MM.1S (cell line): ENCODE measurements around the gene SYT15B.
"Not testable (repeated sequence)": the region's sequence is repeated elsewhere in the genome, so short reads cannot be mapped to it uniquely, and the experiment has no call there.

ENCODE experiments used
- CTCF ChIP-seq: fragments of 300-600 bp; sonication (generic); IDR thresholded peaks from 2 replicates; pipeline ENCODE4 v1.5.1; 2016; ENCODE audit warnings: antibody characterized with exemption, low read length, mixed read lengths
- EZH2 ChIP-seq: fragments of 300-600 bp; sonication (generic); optimal IDR thresholded peaks from 2 replicates; pipeline ENCODE3; 2017; ENCODE audit warnings: low read depth, mild to moderate bottlenecking, antibody characterized with exemption, low read length, mixed read lengths

DNA sequence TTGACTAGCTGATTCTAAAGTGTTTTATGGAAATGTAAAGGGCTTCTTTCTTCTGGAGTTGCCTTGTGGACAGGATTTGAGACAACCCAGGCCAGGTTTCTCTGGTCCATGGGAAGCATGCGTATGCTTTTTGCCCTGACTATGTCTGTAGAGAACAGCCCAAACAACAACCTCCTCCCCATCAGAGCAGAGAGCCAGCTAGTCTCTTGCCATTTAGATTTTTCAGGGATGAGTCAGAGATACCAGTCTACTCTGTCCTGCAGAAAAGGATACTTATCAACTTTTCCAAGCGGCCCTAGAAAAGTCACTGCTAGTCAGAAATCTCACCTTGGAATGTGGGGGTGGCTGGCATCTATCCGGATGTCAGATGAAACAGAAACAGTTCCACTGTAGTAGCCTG lies 11.6 kb downstream of the SYT15B start:
- TF ChIP-seq CTCF, EZH2: not testable (repeated sequence)
